Posterior vena cava (tissue), 2 donors: Measurements from ENCODE around the gene FRA10AC1. TPM values are rescaled to one million over a fixed set of nuclear protein-coding genes. Genes with fewer than 3 reads are reported as not detected.
"Not testable (repeated sequence)": the region's sequence is repeated elsewhere in the genome, so short reads cannot be mapped to it uniquely, and the experiment has no call there.

Experiments used
- DNase-seq: peaks from one replicate; pipeline ENCODE4 v3.0.0-alpha.2; 2020; ENCODE audit warnings: low spot score
- intact Hi-C, 2 donors: fragments of 100-400 bp; cut with DNase I; formaldehyde crosslinking; loops; one replicate each; pipeline versions ENCODE4 v1.14.1 to v1.14.2; 2022 to 2023
- total RNA-seq, 2 donors: library from RNA; stranded (reverse); fragmentation: NEBNext Ultra II Directional; extraction: Animal tissue kit (Norgen Biotek cat#: 25700); gene quantifications; one replicate each; pipeline ENCODE4 v1.2.1, GENCODE V29; 2021
- donor health status: DM: yes; HTN: yes; CAD: no.
- donor health status: DM: yes; HTN: yes; CAD: no.

FRA10AC1 gene
- total RNA-seq, 2 donors from 2014 or later = 15.1 to 24.4 TPM

DNA sequence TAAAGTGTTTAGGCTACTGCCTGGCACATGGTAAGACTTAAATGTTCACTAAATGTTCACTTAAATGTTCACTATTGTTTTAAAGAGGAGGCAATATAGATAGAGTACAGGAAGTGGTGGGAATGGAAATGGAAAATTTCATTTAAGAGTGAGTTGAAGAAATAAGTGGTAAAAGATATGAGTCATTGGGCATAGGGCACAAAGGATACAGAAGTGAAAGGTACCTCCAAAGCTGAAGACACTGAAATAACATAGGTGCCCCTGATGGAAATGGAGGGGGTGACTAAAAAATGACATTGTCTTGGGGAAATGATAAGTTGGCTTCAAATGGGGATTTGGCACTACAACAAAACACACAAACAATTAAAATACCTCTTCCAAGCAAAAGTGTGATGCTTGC is 5.2 kb upstream of the FRA10AC1 start:
- no peak for DNase-seq
- intact Hi-C loops = no loop called here

GRCh38 chr10:93704451-93704850 is 2.1 kb upstream of the FRA10AC1 start:
- intact Hi-C loops = no loop called here

DNA sequence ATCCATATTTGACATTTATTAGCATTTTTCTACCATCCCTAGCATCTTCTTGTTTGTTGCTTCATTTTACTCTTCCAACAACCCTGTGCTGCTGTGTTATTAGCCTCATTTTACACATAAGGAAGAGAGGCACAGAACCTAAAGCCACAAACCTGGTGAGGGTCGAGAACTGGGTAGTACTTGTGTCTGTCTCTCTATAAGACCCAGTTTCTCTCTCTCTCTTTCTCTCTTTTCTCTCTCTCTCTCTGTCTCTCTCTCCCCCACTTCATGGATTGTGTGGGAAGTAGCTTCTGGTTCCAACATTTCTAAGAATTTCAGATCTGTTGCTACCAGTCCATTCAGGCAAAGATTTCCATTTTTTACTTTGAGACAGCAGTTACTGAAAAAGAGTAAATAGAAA is 1.4 kb upstream of the FRA10AC1 start:
- no peak for DNase-seq
- intact Hi-C loops = loop anchor here in 1 of 2 donors (2.0 kb wide), 1 partner anchor 109 kb away; no protein-coding TSS in a partner anchor

More at GRCh38 chr10:93704451-93704850, 2.1 kb upstream of the FRA10AC1 start:
- no peak for DNase-seq

- intact Hi-C loops = loop anchor here in 1 of 2 donors (2.0 kb wide), 1 partner anchor 110 kb away; no protein-coding TSS in a partner anchor
- DNase-seq = no peak
These were observed 674 bp upstream of the FRA10AC1 start for GRCh38 chr10:93703066-93703465.

DNA sequence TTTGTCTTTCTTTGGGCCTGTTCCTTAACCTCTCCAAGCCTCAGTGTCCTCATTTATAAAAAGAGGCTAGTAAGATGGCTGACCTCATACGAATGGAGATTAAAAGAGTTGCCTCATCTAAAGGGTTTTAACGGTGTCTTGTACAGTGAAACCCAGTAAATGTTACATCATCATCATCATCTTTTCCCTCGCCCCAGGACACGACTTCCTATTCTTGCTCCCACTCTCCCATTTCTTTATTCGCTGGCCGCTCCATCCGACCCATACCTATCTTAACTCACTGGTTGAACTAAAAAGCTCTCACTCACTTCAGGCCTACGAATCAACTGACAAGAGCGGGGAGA is 554 bp downstream of the FRA10AC1 start:
- DNase-seq = no peak
- intact Hi-C loops = loop anchor here in 1 of 2 donors (2.0 kb wide), 1 partner anchor 111 kb away; no protein-coding TSS in a partner anchor

DNA sequence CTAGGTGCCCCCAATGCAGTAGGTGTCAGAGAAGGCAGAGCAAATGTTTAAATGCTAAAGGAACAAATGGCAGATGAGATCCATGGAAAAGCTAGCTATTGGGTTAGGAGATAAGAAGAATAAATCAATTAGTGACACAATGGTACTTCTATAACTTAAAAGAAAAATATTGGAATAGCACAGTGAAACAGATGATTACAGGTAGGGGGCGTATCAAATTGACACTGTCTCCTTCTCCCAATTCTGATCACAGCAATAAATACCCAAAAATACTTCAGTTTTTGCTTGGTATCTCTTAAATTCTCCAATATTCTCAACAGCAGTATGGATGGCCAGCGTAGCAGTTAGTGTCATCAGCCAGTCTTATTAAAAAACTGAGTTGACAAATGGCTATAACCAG is 5.2 kb downstream of the FRA10AC1 start:
- intact Hi-C loops = no loop called here
- no peak for DNase-seq

- intact Hi-C loops, DNase-seq: not testable (repeated sequence)
These were observed 5.8 kb downstream of the FRA10AC1 start for GRCh38 chr10:93696582-93696981.

- intact Hi-C loops = no loop called here
These were observed 6.7 kb downstream of the FRA10AC1 start for GRCh38 chr10:93695740-93696139.

GRCh38 chr10:93687737-93688136 is 14.7 kb downstream of the FRA10AC1 start:
- intact Hi-C loops = no loop called here
- no peak for DNase-seq

More at GRCh38 chr10:93695740-93696139, 6.7 kb downstream of the FRA10AC1 start:
- DNase-seq = no peak

GRCh38 chr10:93680412-93681047 is 21.9 kb downstream of the FRA10AC1 start:
- no peak for DNase-seq
- intact Hi-C loops = no loop called here

DNA sequence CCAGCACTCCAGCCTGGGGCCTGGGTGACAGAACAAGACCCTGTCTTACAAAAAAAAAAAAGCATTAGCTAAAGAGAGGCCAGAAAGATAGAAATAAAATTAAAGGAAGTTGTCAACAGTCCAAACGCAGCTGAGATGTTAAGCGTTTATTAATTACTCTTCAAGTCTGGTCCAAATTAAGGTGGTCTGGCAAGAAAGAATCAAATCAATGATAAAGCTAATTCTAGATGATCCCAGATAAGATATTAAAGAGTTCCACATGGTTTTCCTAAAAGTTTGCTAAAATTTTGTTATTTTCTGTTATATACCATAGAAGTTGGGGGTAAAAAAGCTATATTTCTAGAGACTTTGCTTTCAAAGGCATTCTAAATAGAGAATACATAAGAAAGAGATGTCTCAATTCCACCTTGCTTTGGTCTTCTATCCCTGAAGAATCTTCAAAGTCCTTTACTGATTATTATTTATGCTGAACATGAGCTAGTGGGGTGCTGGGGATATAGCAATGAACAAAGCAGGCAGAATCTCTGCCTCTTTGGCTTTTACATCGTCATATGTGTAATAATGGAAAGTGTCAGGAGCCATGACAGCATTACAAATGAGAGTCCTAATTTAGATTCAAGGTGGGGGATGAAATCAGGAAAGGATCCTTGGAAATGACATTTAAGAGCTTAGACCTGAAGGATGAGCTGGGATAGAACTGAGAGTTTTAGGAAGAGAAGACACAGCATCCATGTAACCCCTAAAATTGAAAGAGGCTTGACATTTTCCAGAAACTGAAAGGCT is 23.4 kb downstream of the FRA10AC1 start:
- DNase-seq = no peak
- intact Hi-C loops = no loop called here

DNA sequence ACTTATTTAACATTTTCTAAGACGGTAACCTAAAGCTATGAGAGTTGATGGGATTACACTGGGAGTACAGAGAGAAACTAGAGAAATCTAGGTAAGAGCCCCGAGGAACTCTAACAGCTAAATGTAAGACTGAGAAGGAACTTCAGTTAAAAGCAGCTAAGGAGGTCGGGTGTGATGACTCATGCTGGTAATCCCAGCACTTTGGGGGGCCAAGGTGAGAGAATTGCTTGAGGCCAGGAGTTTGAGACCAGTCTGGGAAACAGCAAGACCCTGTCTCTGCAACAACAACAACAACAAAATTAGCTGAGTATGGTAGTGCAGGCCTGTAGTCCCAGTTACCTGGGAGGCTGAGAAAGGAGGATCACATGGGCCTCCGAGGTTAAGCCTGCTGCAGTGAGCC is 24.0 kb downstream of the FRA10AC1 start:
- DNase-seq = no peak
- intact Hi-C loops = no loop called here

DNA sequence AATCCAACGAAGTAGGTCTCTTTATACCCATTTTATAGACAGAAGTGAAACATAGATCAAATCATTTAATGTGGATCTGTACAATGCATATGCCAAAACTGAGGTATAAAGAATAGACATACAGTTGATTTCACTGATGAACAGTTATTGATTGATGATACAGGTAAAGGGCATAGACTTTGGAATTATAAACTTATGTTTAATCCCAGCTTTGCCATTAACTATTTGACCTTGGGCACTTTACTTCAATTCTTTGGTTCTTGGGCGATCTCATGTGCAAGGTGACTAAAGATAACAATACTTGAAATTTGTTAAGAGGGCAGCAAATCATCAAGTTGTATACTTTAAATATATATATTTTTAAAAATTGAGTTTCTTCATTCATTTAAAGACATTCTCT is 28.6 kb downstream of the FRA10AC1 start:
- DNase-seq = no peak
- intact Hi-C loops = no loop called here

DNA sequence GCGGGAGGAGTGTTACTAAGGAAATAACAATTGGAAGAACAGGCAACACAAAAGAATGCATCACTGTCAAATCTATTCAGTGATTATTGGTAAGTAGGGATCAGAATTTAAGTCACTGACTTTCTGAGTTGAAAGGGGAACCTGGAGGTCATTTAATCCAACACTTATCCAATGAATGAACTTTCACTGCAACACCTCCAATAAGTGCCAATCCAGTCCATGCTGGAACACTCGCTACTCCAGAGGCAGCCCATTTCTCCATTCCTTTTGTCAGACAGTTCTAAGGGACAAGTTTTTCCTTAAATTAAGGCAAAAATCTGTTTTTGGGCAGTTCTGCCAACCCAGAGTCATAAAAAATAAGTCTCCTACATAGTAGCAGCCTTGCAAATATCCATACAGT is 29.5 kb downstream of the FRA10AC1 start:
- intact Hi-C loops = no loop called here
- no peak for DNase-seq

- no peak for DNase-seq
- intact Hi-C loops = no loop called here
These were observed 30.2 kb downstream of the FRA10AC1 start for GRCh38 chr10:93672022-93672678.

DNA sequence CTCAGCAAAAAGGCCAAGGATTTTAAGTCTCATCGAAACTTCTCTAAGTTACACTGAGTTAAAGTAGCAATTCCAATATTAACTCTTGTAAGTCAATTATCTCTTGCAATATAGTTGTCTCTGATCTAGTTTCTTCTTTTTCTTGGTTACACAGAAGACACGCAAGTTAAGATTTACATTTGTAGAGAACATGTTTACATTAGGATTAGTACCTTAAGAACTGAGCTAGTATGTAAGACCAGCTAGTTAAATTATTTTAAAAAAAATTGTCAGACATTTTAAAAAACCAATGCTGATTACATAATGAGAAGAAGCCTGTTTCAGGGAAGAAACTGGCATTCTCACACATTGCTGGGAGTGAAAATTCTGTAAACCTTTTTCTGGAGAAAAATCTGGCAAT is 31.4 kb downstream of the FRA10AC1 start:
- DNase-seq = no peak
- intact Hi-C loops = no loop called here

DNA sequence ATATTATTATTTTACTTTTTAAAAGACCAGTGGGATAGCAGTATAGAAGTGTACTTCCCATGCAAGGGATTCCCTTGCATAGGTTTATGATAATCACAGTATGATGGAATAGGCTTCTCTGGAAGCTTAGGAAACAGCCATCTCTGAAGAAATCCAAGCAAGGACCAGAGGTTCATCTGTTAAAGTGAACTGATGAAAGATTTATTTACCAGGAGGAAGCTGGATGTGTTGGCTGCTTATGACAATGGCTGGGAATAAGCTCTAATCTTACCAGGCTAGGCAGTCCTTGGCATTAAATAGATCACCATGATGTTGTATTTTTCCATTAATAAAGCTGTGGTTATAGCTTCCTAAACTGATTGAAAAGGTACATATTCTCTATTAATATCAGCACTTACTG is 32.0 kb downstream of the FRA10AC1 start:
- intact Hi-C loops = no loop called here
- DNase-seq = no peak

DNA sequence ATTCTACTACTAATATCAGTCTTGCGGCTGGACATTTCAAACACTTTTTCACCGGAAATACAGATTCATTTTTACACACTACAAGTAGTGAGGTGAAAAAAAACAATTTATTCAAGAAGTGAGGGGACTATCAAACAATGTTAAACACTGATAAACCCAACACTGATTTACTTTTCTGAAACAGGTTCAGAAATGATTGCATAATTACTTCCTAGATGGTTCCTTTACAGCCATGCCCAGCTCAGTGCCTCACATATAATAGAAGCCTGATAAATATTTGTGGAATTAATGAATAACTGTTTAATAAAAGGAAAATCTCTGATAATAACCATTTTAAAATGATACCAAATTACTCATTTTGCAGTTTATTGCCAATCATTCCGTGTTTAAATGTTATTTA is 34.6 kb downstream of the FRA10AC1 start:
- DNase-seq = no peak
- intact Hi-C loops = no loop called here

DNA sequence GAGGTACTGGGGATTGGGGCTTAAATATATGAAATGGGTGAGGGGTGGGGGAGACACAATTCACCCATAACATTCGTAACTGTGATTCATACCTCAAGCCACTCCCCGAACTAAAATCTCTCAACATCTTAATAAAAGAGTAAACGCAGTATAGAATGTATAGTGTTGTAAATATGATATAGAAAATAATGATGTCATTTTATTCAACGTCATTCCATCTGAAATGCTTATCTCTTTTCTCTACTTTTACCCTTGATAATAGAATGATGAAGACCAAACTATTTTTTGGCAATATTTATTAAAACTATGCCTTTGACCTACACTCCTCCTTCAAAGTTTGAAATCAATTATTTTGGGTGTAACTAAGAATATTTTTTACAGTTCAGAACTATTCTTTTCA is 36.4 kb downstream of the FRA10AC1 start:
- intact Hi-C loops = no loop called here
- no peak for DNase-seq

- DNase-seq = no peak
- intact Hi-C loops = no loop called here
These were observed 44.6 kb downstream of the FRA10AC1 start for GRCh38 chr10:93657757-93658156.
